CD4-positive, alpha-beta memory T cell (primary cell): ENCODE measurements around the gene TMEM256. TPM values are rescaled to one million over a fixed set of nuclear protein-coding genes. Genes with fewer than 3 reads are reported as not detected.

Experiments used
- CTCF ChIA-PET: fragments of 350-600 bp; sonication (Branson Sonifier 250); formaldehyde crosslinking; loops from one replicate; lab custom pipeline; 2021; ENCODE audit warnings: inconsistent platforms; ENCODE audit not compliant: partially characterized antibody; lab: Charles Lee
- POLR2A ChIA-PET: fragments of 350-600 bp; sonication (Branson Sonifier 250); formaldehyde crosslinking; loops from one replicate; lab custom pipeline; 2021; ENCODE audit not compliant: partially characterized antibody; lab: Charles Lee
- DNase-seq, 5 donors: peaks; one replicate each; pipeline versions ENCODE4 v3.0.0 to v3.0.0-alpha.2; 2020 to 2022; ENCODE audit warnings: mixed read lengths in 1 of 5
- H3K27ac ChIP-seq: one replicate; pipeline ENCODE4 v1.7.0; 2013; ENCODE audit warnings: low read depth, low read length
- H3K27me3 ChIP-seq: 2 replicates; pipeline ENCODE4 v1.7.0; 2013; ENCODE audit warnings: mild to moderate bottlenecking, low read length, moderate library complexity; ENCODE audit not compliant: insufficient read depth
- H3K36me3 ChIP-seq: 2 replicates; pipeline ENCODE4 v1.7.0; 2013; ENCODE audit warnings: mild to moderate bottlenecking, low read length, moderate library complexity; ENCODE audit not compliant: insufficient read depth
- H3K4me1 ChIP-seq: 2 replicates; pipeline ENCODE4 v1.7.0; 2013; ENCODE audit warnings: mild to moderate bottlenecking, low read length, moderate library complexity; ENCODE audit not compliant: insufficient read depth
- H3K4me3 ChIP-seq, 2 donors: one replicate each; pipeline ENCODE4 v1.7.0; 2013; ENCODE audit warnings: low read length in 2 of 2, mild to moderate bottlenecking in 1 of 2
- H3K9me3 ChIP-seq, 2 donors: one replicate each; pipeline ENCODE4 v1.7.0; 2013; ENCODE audit warnings: low read length in 2 of 2, control low read depth in 1 of 2; ENCODE audit not compliant: control insufficient read depth in 1 of 2
- H3K27ac Mint-ChIP-seq, 7 donors: one replicate each; pipeline ENCODE4 v1.8.0; 2020 to 2021; ENCODE audit warnings: mixed read lengths in 7 of 7, mild to moderate bottlenecking in 6 of 7, inconsistent platforms in 3 of 7, moderate library complexity in 3 of 7
- H3K27me3 Mint-ChIP-seq, 2 donors: one replicate each; pipeline ENCODE4 v1.8.0; 2020 to 2021; ENCODE audit warnings: mixed read lengths in 2 of 2
- H3K36me3 Mint-ChIP-seq, 2 donors: one replicate each; pipeline ENCODE4 v1.8.0; 2020 to 2021; ENCODE audit warnings: mixed read lengths in 2 of 2, inconsistent platforms in 1 of 2, mild to moderate bottlenecking in 1 of 2
- H3K4me1 Mint-ChIP-seq, 4 donors: one replicate each; pipeline ENCODE4 v1.8.0; 2020 to 2021; ENCODE audit warnings: mixed read lengths in 4 of 4, mild to moderate bottlenecking in 1 of 4
- H3K4me3 Mint-ChIP-seq, 8 donors: one replicate each; pipeline ENCODE4 v1.8.0; 2020 to 2021; ENCODE audit warnings: mixed read lengths in 8 of 8, mild to moderate bottlenecking in 7 of 8, moderate library complexity in 6 of 8, inconsistent platforms in 3 of 8
- H3K9me3 Mint-ChIP-seq, 8 donors: one replicate each; pipeline ENCODE4 v1.8.0; 2020 to 2021; ENCODE audit warnings: mixed read lengths in 8 of 8, mild to moderate bottlenecking in 5 of 8, inconsistent platforms in 3 of 8, moderate library complexity in 1 of 8
- intact Hi-C: fragments of 100-400 bp; cut with micrococcal nuclease; formaldehyde crosslinking; loops from one replicate; pipeline ENCODE4 v1.15.1; 2023
- polyA plus RNA-seq, 2 donors: library from polyadenylated mRNA; unstranded; fragments of 300-500 nt; fragmentation: Illumina TruSeq; gene quantifications; one replicate each; pipeline ENCODE4 v1.2.3, GENCODE V29; 2021
- total RNA-seq, 2 experiments: library from RNA; stranded (reverse); gene quantifications; one replicate each; pipeline ENCODE4 v1.2.3, GENCODE V29; 2021

TMEM256 gene
- total and polyA plus RNA-seq, 4 experiments from 2014 or later, result 35.4 to 51.1 (median 44.1) TPM

GRCh38 chr17:7396147-7396546 is 7.8 kb downstream of the TMEM256 start:
- Mint-ChIP-seq H3K36me3 (peaks cover 14 to 20% of the 10 kb centered on the region in 2 donors), H3K4me1 (peaks cover 15 to 33% (median 23%) of the 10 kb centered on the region in 4 donors), H3K4me3 (peak overlapping the region in 6 of 8 donors; percentile 1 to 74 (median 44)), H3K27me3 (no peaks in the 10 kb centered on the region), H3K9me3 (peaks cover 0 to 3% (median 0%) of the 10 kb centered on the region in 8 donors), H3K27ac (peak overlapping the region in 4 of 7 donors; percentile 24 to 73 (median 48))
- Histone ChIP-seq H3K4me3 (no peak overlapping the region), H3K27ac (no peak overlapping the region), H3K9me3 (no peaks in the 10 kb centered on the region), H3K4me1 (peaks cover 29% of the 10 kb centered on the region), H3K36me3 (peaks cover 14% of the 10 kb centered on the region), H3K27me3 (no peaks in the 10 kb centered on the region)
- intact Hi-C loops, result no loop called here
- POLR2A ChIA-PET, result interaction anchor here (3.8 to 4.3 kb wide), 2 partner anchors 8 to 13 kb away, joined by 49 to 57 read pairs; partner anchors contain the start of gene TMEM256
- no peak for DNase-seq
- CTCF ChIA-PET, result interaction anchor here (3.4 kb wide), 1 partner anchor 40 kb away, joined by 8 read pairs; no protein-coding TSS in a partner anchor

GRCh38 chr17:7394452-7395191 is 9.3 kb downstream of the TMEM256 start, which contains the start of gene PLSCR3:
TSS of gene PLSCR3 (minus strand) at chr17:7394525. CDS start at chr17:7394110, 415 bp downstream.
- Mint-ChIP-seq H3K4me3 (peak within 1 kb of the TSS; percentile 93 to 97 (median 96)), H3K27ac (peak within 1 kb of the TSS; percentile 92 to 98 (median 94)), H3K27me3 (no peaks in the 10 kb centered on the region), H3K9me3 (peaks cover 0 to 3% (median 0%) of the 10 kb centered on the region in 8 donors), H3K4me1 (peaks cover 13 to 44% (median 31%) of the 10 kb centered on the region in 4 donors), H3K36me3 (peaks cover 28 to 32% of the 10 kb centered on the region in 2 donors)
- DNase-seq, result peak; percentile 76 to 88 (median 83)
- intact Hi-C loops, result loop anchor here (1.0 to 5.0 kb wide), 4 partner anchors 10 to 42 kb away; partner anchors contain the start of genes KCTD11, TMEM102 and TMEM256
- Histone ChIP-seq H3K9me3 (no peaks in the 10 kb centered on the region), H3K27ac (peak within 1 kb of the TSS; percentile 91), H3K4me1 (peaks cover 44% of the 10 kb centered on the region), H3K27me3 (no peaks in the 10 kb centered on the region), H3K36me3 (peaks cover 29% of the 10 kb centered on the region), H3K4me3 (peak within 1 kb of the TSS; percentile 78 to 94)
- ChIA-PET POLR2A (interaction anchor here (0.6 to 4.3 kb wide), 13 partner anchors 9 to 189 kb away, joined by 3 to 57 read pairs (median 6); partner anchors contain the start of genes ACADVL, ACAP1, DLG4 and MPDU1), CTCF (interaction anchor here (0.8 to 3.4 kb wide), 3 partner anchors 37 to 166 kb away, joined by 3 to 8 read pairs (median 4); no protein-coding TSS in a partner anchor)

GRCh38 chr17:7393613-7394451 is 10.1 kb downstream of the TMEM256 start:
- Histone ChIP-seq H3K36me3 (peaks cover 37% of the 10 kb centered on the region), H3K4me1 (peaks cover 48% of the 10 kb centered on the region), H3K4me3 (peak overlapping the region; percentile 78 to 94), H3K27me3 (no peaks in the 10 kb centered on the region), H3K9me3 (no peaks in the 10 kb centered on the region), H3K27ac (peak overlapping the region; percentile 91)
- Mint-ChIP-seq H3K27ac (peak overlapping the region; percentile 92 to 98 (median 94)), H3K36me3 (peaks cover 34 to 40% of the 10 kb centered on the region in 2 donors), H3K27me3 (no peaks in the 10 kb centered on the region), H3K9me3 (peaks cover 0 to 3% (median 0%) of the 10 kb centered on the region in 8 donors), H3K4me3 (peak overlapping the region; percentile 93 to 97 (median 96)), H3K4me1 (peaks cover 12 to 47% (median 33%) of the 10 kb centered on the region in 4 donors)
- CTCF ChIA-PET, result interaction anchor here (0.8 to 3.4 kb wide), 3 partner anchors 37 to 167 kb away, joined by 3 to 8 read pairs (median 4); no protein-coding TSS in a partner anchor
- peak; percentile 53 to 84 (median 76) for DNase-seq
- intact Hi-C loops, result loop anchor here (1.0 to 5.0 kb wide), 4 partner anchors 10 to 42 kb away; partner anchors contain the start of genes KCTD11, TMEM102 and TMEM256
- POLR2A ChIA-PET, result interaction anchor here (0.9 to 4.3 kb wide), 13 partner anchors 10 to 293 kb away, joined by 3 to 57 read pairs (median 6); partner anchors contain the start of genes ACADVL, ACAP1, DLG4 and MPDU1

- Mint-ChIP-seq H3K9me3 (peaks cover 0 to 3% (median 0%) of the 10 kb centered on the region in 8 donors), H3K36me3 (peaks cover 34 to 45% of the 10 kb centered on the region in 2 donors), H3K27me3 (no peaks in the 10 kb centered on the region), H3K4me3 (peak overlapping the region; percentile 93 to 97 (median 96)), H3K27ac (peak overlapping the region in 5 of 7 donors; percentile 50 to 98 (median 88)), H3K4me1 (peaks cover 12 to 47% (median 33%) of the 10 kb centered on the region in 4 donors)
- POLR2A ChIA-PET, result interaction anchor here (0.9 to 4.3 kb wide), 8 partner anchors 9 to 293 kb away, joined by 3 to 57 read pairs (median 8); partner anchors contain the start of genes NEURL4, POLR2A, TMEM102 and TMEM256
- Histone ChIP-seq H3K4me3 (peak overlapping the region; percentile 78 to 94), H3K27me3 (no peaks in the 10 kb centered on the region), H3K27ac (peak overlapping the region; percentile 91), H3K4me1 (peaks cover 48% of the 10 kb centered on the region), H3K36me3 (peaks cover 42% of the 10 kb centered on the region), H3K9me3 (no peaks in the 10 kb centered on the region)
- DNase-seq, result no peak
- CTCF ChIA-PET, result interaction anchor here (0.6 to 3.4 kb wide), 4 partner anchors 35 to 44 kb away, joined by 3 to 8 read pairs (median 4); no protein-coding TSS in a partner anchor
- intact Hi-C loops, result loop anchor here (5.0 kb wide), 1 partner anchor 41 kb away; the partner anchor contains the start of gene KCTD11
Measured at GRCh38 chr17:7392696-7393612, 10.9 kb downstream of the TMEM256 start.

- Mint-ChIP-seq H3K27ac (peak overlapping the region in 4 of 7 donors; percentile 35 to 70 (median 57)), H3K4me3 (peak overlapping the region in 3 of 8 donors; percentile 29 to 83 (median 58)), H3K27me3 (no peaks in the 10 kb centered on the region), H3K36me3 (peaks cover 34 to 52% of the 10 kb centered on the region in 2 donors), H3K4me1 (peaks cover 12 to 47% (median 33%) of the 10 kb centered on the region in 4 donors), H3K9me3 (peaks cover 0 to 3% (median 0%) of the 10 kb centered on the region in 8 donors)
- no peaks in the 10 kb centered on the region for H3K9me3 ChIP-seq
- peaks cover 42% of the 10 kb centered on the region for H3K36me3 ChIP-seq
- no peak for DNase-seq
- ChIA-PET CTCF (no interaction called here), POLR2A (no interaction called here)
- H3K4me3 ChIP-seq, result no peak overlapping the region
- intact Hi-C loops, result loop anchor here (5.0 kb wide), 1 partner anchor 39 kb away; the partner anchor contains the start of gene KCTD11
- peaks cover 48% of the 10 kb centered on the region for H3K4me1 ChIP-seq
- no peak overlapping the region for H3K27ac ChIP-seq
- H3K27me3 ChIP-seq, result no peaks in the 10 kb centered on the region
Measured at GRCh38 chr17:7391307-7391706, 12.6 kb downstream of the TMEM256 start.
